Astrocyte of the spinal cord (primary cell): ENCODE results near the gene FRMD3.

Source experiments
- DNase-seq: peaks from one replicate; pipeline ENCODE4 v3.0.0; 2011; ENCODE audit warnings: low read depth, low spot score
- H3K4me3 ChIP-seq: 2 replicates; pipeline ENCODE4 v1.5.1; 2011; ENCODE audit warnings: low read depth, mild to moderate bottlenecking, low read length, moderate library complexity
- in situ Hi-C: cut with HindIII; loops from 2 replicates; pipeline ENCODE4 v1.10.0; 2017; ENCODE audit warnings: low sequenced_read_pairs
- TF ChIP-seq, protein P1 (sequence below): IDR thresholded peaks from 2 replicates; pipeline ENCODE4 v1.5.1; 2012; ENCODE audit warnings: low read depth, mild to moderate bottlenecking, low read length, inconsistent platforms

FRMD3 gene

DNA sequence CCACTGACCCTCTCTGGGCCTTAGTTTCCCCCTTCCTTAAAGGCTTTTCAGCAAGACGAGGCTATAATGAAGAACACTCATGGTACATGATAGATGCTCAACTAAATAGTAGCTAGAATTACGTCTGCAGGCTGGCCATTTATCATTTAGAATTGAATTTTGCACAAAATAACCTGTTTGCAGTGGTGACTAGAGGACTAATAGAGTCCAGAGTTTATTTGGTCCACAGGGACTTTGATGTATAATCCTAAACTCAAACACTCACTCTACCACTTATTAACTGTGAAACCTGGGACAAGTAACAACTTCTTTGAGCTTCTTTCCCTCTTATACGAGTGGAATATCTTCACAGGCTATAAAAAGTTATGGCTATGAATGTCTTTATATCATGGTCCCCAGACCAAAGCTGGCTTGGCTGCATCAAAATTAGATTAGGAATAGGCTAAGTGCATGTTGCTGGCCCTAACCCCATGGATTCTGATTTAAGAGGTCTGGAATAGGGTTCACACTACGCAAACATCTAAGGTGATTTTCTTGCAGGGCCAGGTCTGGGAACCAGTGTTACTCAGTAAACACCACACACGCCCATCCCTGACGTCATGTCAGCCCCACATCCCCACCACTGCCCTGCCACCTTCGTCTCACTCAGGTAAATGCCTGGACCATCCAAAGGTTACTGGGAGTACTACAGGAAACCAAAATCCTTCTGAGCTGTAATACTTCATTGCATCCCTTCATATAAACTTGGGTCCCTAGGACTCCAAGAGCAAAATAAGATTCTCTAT is 150.6 kb downstream of the FRMD3 start:
- TF ChIP-seq, protein P1, sequence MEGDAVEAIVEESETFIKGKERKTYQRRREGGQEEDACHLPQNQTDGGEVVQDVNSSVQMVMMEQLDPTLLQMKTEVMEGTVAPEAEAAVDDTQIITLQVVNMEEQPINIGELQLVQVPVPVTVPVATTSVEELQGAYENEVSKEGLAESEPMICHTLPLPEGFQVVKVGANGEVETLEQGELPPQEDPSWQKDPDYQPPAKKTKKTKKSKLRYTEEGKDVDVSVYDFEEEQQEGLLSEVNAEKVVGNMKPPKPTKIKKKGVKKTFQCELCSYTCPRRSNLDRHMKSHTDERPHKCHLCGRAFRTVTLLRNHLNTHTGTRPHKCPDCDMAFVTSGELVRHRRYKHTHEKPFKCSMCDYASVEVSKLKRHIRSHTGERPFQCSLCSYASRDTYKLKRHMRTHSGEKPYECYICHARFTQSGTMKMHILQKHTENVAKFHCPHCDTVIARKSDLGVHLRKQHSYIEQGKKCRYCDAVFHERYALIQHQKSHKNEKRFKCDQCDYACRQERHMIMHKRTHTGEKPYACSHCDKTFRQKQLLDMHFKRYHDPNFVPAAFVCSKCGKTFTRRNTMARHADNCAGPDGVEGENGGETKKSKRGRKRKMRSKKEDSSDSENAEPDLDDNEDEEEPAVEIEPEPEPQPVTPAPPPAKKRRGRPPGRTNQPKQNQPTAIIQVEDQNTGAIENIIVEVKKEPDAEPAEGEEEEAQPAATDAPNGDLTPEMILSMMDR: no peak
- no peak for DNase-seq
- no peak overlapping the region for H3K4me3 ChIP-seq
- in situ Hi-C loops: no loop called here

DNA sequence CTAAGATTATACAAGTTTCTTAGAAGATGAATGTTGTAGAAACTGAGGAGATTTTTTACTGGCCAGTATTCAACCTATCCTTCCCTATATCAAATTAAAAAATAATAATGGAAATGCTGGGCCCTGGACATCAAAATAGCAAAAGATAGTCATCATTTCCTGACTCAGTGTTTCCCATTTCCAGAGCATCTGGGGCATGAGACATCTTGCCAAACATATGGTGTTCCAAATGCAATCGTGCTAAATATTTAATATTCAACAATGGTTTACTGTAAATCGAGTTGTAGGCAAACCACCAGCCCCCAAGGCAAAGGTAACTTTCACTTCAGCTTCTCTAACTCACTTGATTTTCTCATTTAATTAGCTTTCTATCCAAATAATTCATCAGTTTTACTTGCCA is 152.9 kb downstream of the FRMD3 start:
- no peak for DNase-seq
- TF ChIP-seq, protein P1: no peak
- no peak overlapping the region for H3K4me3 ChIP-seq
- in situ Hi-C loops: no loop called here

DNA sequence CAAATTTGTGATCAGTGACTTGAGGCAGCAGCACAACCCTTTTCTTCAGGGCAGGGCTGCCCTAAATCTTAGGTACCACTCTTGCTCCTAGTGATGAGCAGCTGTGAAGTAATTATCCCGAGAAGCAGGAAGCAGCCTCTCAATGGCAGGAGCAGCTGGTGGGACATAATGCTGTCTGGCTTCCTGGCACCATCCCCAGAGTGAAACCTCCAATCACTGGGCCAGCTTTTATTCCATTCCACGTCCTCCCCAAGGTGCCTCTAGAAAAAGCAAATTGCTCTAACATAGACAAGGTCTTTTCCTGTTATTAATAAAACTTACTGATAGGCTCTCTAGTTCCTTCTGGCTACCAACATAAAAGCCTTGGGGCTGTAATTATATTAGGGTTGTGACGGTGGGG is 154.0 kb downstream of the FRMD3 start:
- no peak for DNase-seq
- in situ Hi-C loops: no loop called here

DNA sequence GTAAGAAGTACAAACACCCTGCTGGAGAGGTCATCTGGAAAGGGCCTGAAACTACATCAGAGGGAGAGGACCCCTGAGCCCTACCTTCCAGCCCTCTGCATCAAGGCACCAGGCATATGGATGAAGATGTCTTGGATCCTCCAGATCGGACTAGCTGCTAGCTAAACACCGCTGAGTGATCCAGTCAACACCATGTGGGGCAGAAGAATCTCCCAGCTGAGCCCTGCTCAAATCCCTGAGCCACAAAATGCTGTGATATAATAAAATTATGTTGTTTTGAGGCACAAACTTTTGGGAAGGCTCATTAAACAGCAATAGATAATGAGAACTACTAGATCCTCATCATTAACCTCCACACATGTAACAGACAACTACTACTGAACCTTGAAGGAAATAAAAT is 155.2 kb downstream of the FRMD3 start:
- in situ Hi-C loops: no loop called here
- no peak overlapping the region for H3K4me3 ChIP-seq
- DNase-seq: no peak
- TF ChIP-seq, protein P1: no peak

More for the DNA sequence above, 154.0 kb downstream of the FRMD3 start:
- TF ChIP-seq, protein P1: no peak
- H3K4me3 ChIP-seq: no peak overlapping the region

DNA sequence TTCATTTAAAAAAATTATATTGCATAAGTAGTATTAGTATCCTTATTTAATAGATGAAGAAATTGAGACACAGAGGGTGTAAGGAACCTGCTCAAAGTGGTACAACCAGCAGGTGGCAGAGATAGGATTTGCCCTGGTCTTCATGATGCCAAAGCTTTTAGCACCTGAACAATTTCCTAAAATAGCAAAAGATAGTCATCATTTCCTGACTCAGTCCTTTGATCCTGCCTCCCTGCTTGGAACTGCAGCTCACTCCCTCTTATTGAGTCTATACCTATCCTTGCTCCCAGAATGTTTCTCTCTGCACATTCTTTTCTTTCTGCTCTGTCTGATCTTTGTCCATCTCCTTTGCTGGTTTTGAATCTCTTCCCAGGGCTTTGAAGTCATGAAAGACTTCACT is 155.8 kb downstream of the FRMD3 start:
- DNase-seq: no peak
- TF ChIP-seq, protein P1: no peak
- no peak overlapping the region for H3K4me3 ChIP-seq
- in situ Hi-C loops: no loop called here

DNA sequence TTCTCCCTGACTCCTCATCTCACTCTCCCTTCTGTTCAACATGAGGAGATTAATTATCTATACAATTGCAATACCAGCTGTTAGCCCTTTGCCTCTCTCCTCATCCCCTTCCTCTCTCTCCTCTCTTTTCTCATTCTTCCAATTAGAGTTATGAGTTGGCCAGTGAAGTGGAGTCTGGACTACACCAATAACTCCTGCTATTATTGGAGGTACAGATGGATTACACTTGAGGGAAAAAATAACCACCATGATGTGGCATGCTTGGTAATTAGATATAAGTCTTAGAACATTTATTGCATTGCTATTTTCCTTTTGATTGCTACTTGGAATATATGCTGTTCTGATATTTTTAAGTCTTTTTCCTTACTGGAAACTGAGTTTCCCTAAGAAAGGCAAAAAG is 159.2 kb downstream of the FRMD3 start:
- TF ChIP-seq, protein P1: no peak

More for the DNA sequence above, 159.2 kb downstream of the FRMD3 start:
- no peak overlapping the region for H3K4me3 ChIP-seq
- no peak for DNase-seq
- in situ Hi-C loops: no loop called here
